Measurements from ENCODE around the gene TMEM39B. TPM values are rescaled to one million over a fixed set of nuclear protein-coding genes. Genes with fewer than 3 reads are reported as not detected.

The TMEM39B gene
- total RNA-seq, 1 donor from 2014 or later: 23.1 TPM

GRCh38 chr1:32151319-32151787 lies 78.6 kb downstream of the TMEM39B start:
- H3K27me3 Mint-ChIP-seq: no peaks in the 10 kb centered on the region
- ATAC-seq (ENCODE audit: low read depth) (no peak), DNase-seq (no peak)
- no peak overlapping the region for H3K4me3 Mint-ChIP-seq
- TF ChIP-seq CTCF (IDR thresholded peaks at IDR 0.05): no peak
- intact Hi-C loops (cut with micrococcal nuclease): no loop called here
- no peak overlapping the region for H3K27ac Mint-ChIP-seq
- H3K36me3 Mint-ChIP-seq (ENCODE audit: low read depth): peaks cover 37% of the 10 kb centered on the region
- ChIA-PET POLR2A (no interaction called here), CTCF (no interaction called here)
- peaks cover 8% of the 10 kb centered on the region for H3K9me3 Mint-ChIP-seq
- H3K4me1 Mint-ChIP-seq: peaks cover 2% of the 10 kb centered on the region

Other genes with a start within 250 kb of the TMEM39B start
- 249 and 275 TPM in 2 replicates for gene PTP4A2, start 134.6 kb upstream of the TMEM39B start, total RNA-seq
- 146 and 152 TPM in 2 replicates for gene KHDRBS1, start 59.1 kb upstream of the TMEM39B start, total RNA-seq
- 58.7 and 60.3 TPM in 2 replicates for gene KPNA6, start 35.1 kb downstream of the TMEM39B start, total RNA-seq
- gene TXLNA, start 106.7 kb downstream of the TMEM39B start, total RNA-seq: 52.0 and 54.1 TPM in 2 replicates
- gene CCDC28B, start 127.7 kb downstream of the TMEM39B start, total RNA-seq: 50.4 and 56.9 TPM in 2 replicates
- 3.5 and 4.2 TPM in 2 replicates for gene IQCC, start 132.7 kb downstream of the TMEM39B start, total RNA-seq
- not detected in 2 replicates for gene DCDC2B, start 136.2 kb downstream of the TMEM39B start, total RNA-seq
- gene TMEM234, start 149.4 kb downstream of the TMEM39B start, total RNA-seq: 31.8 and 35.5 TPM in 2 replicates
- 196 and 213 TPM in 2 replicates for gene EIF3I, start 149.5 kb downstream of the TMEM39B start, total RNA-seq
- gene FAM167B, start 174.3 kb downstream of the TMEM39B start, total RNA-seq: 1.2 and 1.4 TPM in 2 replicates
- 16.6 and 16.8 TPM in 2 replicates for gene LCK, start 178.3 kb downstream of the TMEM39B start, total RNA-seq
- gene HDAC1, start 219.1 kb downstream of the TMEM39B start, total RNA-seq: 204 and 212 TPM in 2 replicates